ENCODE measurements around the gene ELMO1. TPM values are rescaled to one million over a fixed set of nuclear protein-coding genes. Genes with fewer than 3 reads are reported as not detected.

The ELMO1 gene
- total and polyA plus RNA-seq, 2 experiments from 2014 or later = 19.7 to 28.7 TPM

DNA sequence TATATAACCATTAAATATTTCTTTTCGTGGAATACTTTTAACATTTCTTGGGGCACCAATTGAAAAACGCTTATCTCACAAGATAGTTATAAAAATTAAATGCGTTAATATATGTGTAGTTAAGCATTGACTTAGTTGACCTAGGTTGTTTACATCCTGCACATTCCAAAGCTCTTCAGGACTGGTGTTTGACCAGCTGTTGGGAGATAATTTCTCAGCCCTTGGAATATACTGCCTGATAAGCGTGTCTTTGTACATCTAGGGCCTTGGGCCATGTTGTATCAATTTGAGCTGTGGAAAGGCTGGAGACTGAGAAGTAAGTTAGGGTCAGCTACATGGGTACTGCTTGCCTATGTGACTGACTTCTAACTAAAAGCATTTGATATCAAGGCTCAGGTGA is 634.4 kb downstream of the ELMO1 start:
- Histone ChIP-seq H3K27me3 (no peaks in the 10 kb centered on the region), H4K20me1 (ENCODE audit: insufficient read depth, poor library complexity, severe bottlenecking) (no peaks in the 10 kb centered on the region), H3K4me1 (ENCODE audit: insufficient read depth) (peaks cover 4% of the 10 kb centered on the region), H3K79me2 (no peaks in the 10 kb centered on the region), H3K4me2 (no peak overlapping the region), H2AFZ (no peak overlapping the region), H3K27ac (no peak overlapping the region), H3K36me3 (replicated peaks; ENCODE audit: insufficient read depth, low read depth) (no peaks in the 10 kb centered on the region), H3K9me3 (ENCODE audit: low read depth) (no peaks in the 10 kb centered on the region), H3K9me2 (replicated peaks; ENCODE audit: insufficient read depth) (no peaks in the 10 kb centered on the region), H3K4me3 (no peak overlapping the region)
- WGBS (ENCODE audit: low lambda C conversion rate, missing lambda C conversion rate) = 65% methylated on average over 4 of the region's 4 CpGs
- TF ChIP-seq EZH2phosphoT487 (IDR thresholded peaks at IDR 0.05; ENCODE audit: low read depth, severe bottlenecking, unreplicated experiment) = no peak
- TF ChIP-seq, protein P1, sequence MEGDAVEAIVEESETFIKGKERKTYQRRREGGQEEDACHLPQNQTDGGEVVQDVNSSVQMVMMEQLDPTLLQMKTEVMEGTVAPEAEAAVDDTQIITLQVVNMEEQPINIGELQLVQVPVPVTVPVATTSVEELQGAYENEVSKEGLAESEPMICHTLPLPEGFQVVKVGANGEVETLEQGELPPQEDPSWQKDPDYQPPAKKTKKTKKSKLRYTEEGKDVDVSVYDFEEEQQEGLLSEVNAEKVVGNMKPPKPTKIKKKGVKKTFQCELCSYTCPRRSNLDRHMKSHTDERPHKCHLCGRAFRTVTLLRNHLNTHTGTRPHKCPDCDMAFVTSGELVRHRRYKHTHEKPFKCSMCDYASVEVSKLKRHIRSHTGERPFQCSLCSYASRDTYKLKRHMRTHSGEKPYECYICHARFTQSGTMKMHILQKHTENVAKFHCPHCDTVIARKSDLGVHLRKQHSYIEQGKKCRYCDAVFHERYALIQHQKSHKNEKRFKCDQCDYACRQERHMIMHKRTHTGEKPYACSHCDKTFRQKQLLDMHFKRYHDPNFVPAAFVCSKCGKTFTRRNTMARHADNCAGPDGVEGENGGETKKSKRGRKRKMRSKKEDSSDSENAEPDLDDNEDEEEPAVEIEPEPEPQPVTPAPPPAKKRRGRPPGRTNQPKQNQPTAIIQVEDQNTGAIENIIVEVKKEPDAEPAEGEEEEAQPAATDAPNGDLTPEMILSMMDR (IDR thresholded peaks at IDR 0.05; ENCODE audit: poor library complexity) = no peak
- TF ChIP-seq EZH2 (IDR thresholded peaks at IDR 0.05; ENCODE audit: borderline replicate concordance) = no peak
- no peak for DNase-seq (ENCODE audit: low spot score)

GRCh38 chr7:36811807-36812206 is 636.9 kb downstream of the ELMO1 start:
- H2AFZ ChIP-seq = no peak overlapping the region
- no peaks in the 10 kb centered on the region for H4K20me1 ChIP-seq (ENCODE audit: insufficient read depth, poor library complexity, severe bottlenecking)
- TF ChIP-seq, protein P1 (IDR thresholded peaks at IDR 0.05; ENCODE audit: poor library complexity) = no peak
- TF ChIP-seq EZH2phosphoT487 (IDR thresholded peaks at IDR 0.05; ENCODE audit: low read depth, severe bottlenecking, unreplicated experiment) = no peak
- TF ChIP-seq EZH2 (IDR thresholded peaks at IDR 0.05; ENCODE audit: borderline replicate concordance) = no peak
- no peak for DNase-seq (ENCODE audit: low spot score)
- WGBS (ENCODE audit: low lambda C conversion rate, missing lambda C conversion rate) = 70% methylated on average over 3 of the region's 3 CpGs
- H3K4me2 ChIP-seq = no peak overlapping the region
- no peaks in the 10 kb centered on the region for H3K9me3 ChIP-seq (ENCODE audit: low read depth)
- H3K9me2 ChIP-seq (replicated peaks; ENCODE audit: insufficient read depth) = no peaks in the 10 kb centered on the region
- H3K27me3 ChIP-seq = no peaks in the 10 kb centered on the region
- H3K79me2 ChIP-seq = no peaks in the 10 kb centered on the region
- H3K4me1 ChIP-seq (ENCODE audit: insufficient read depth) = peaks cover 4% of the 10 kb centered on the region
- H3K27ac ChIP-seq = no peak overlapping the region
- no peaks in the 10 kb centered on the region for H3K36me3 ChIP-seq (replicated peaks; ENCODE audit: insufficient read depth, low read depth)
- no peak overlapping the region for H3K4me3 ChIP-seq

GRCh38 chr7:36810489-36810888 is 638.2 kb downstream of the ELMO1 start:
- H4K20me1 ChIP-seq (ENCODE audit: insufficient read depth, poor library complexity, severe bottlenecking) = no peaks in the 10 kb centered on the region
- TF ChIP-seq, protein P1 (IDR thresholded peaks at IDR 0.05; ENCODE audit: poor library complexity) = no peak
- TF ChIP-seq EZH2phosphoT487 (IDR thresholded peaks at IDR 0.05; ENCODE audit: low read depth, severe bottlenecking, unreplicated experiment) (no peak), EZH2 (IDR thresholded peaks at IDR 0.05; ENCODE audit: borderline replicate concordance) (no peak)
- H3K9me3 ChIP-seq (ENCODE audit: low read depth) = no peaks in the 10 kb centered on the region
- H3K27me3 ChIP-seq = no peaks in the 10 kb centered on the region
- H3K4me2 ChIP-seq = no peak overlapping the region
- H3K4me1 ChIP-seq (ENCODE audit: insufficient read depth) = peaks cover 4% of the 10 kb centered on the region
- H3K4me3 ChIP-seq = no peak overlapping the region
- H3K27ac ChIP-seq = peak overlapping the region; percentile 36
- H2AFZ ChIP-seq = no peak overlapping the region
- 47% methylated on average over 2 of the region's 2 CpGs for WGBS (ENCODE audit: low lambda C conversion rate, missing lambda C conversion rate)
- no peak for DNase-seq (ENCODE audit: low spot score)
- H3K9me2 ChIP-seq (replicated peaks; ENCODE audit: insufficient read depth) = no peaks in the 10 kb centered on the region
- H3K79me2 ChIP-seq = no peaks in the 10 kb centered on the region
- no peaks in the 10 kb centered on the region for H3K36me3 ChIP-seq (replicated peaks; ENCODE audit: insufficient read depth, low read depth)

GRCh38 chr7:36810032-36810431 is 638.6 kb downstream of the ELMO1 start:
- no peaks in the 10 kb centered on the region for H3K27me3 ChIP-seq
- no peak overlapping the region for H2AFZ ChIP-seq
- TF ChIP-seq, protein P1 (IDR thresholded peaks at IDR 0.05; ENCODE audit: poor library complexity) = no peak
- TF ChIP-seq EZH2 (IDR thresholded peaks at IDR 0.05; ENCODE audit: borderline replicate concordance) (no peak), EZH2phosphoT487 (IDR thresholded peaks at IDR 0.05; ENCODE audit: low read depth, severe bottlenecking, unreplicated experiment) (no peak)
- no peak overlapping the region for H3K4me3 ChIP-seq
- no peaks in the 10 kb centered on the region for H4K20me1 ChIP-seq (ENCODE audit: insufficient read depth, poor library complexity, severe bottlenecking)
- DNase-seq (ENCODE audit: low spot score) = no peak
- no peak overlapping the region for H3K4me2 ChIP-seq
- H3K9me2 ChIP-seq (replicated peaks; ENCODE audit: insufficient read depth) = no peaks in the 10 kb centered on the region
- H3K9me3 ChIP-seq (ENCODE audit: low read depth) = no peaks in the 10 kb centered on the region
- peaks cover 4% of the 10 kb centered on the region for H3K4me1 ChIP-seq (ENCODE audit: insufficient read depth)
- WGBS (ENCODE audit: low lambda C conversion rate, missing lambda C conversion rate) = 66% methylated on average over 1 of the region's 1 CpG
- H3K79me2 ChIP-seq = no peaks in the 10 kb centered on the region
- no peaks in the 10 kb centered on the region for H3K36me3 ChIP-seq (replicated peaks; ENCODE audit: insufficient read depth, low read depth)
- H3K27ac ChIP-seq = peak overlapping the region; percentile 36

All from hepatocyte (in vitro differentiated cells).